ENCODE data around the gene CADM2.
"Not testable (repeated sequence)": the region's sequence is repeated elsewhere in the genome, so short reads cannot be mapped to it uniquely, and the experiment has no call there.

The CADM2 gene

DNA sequence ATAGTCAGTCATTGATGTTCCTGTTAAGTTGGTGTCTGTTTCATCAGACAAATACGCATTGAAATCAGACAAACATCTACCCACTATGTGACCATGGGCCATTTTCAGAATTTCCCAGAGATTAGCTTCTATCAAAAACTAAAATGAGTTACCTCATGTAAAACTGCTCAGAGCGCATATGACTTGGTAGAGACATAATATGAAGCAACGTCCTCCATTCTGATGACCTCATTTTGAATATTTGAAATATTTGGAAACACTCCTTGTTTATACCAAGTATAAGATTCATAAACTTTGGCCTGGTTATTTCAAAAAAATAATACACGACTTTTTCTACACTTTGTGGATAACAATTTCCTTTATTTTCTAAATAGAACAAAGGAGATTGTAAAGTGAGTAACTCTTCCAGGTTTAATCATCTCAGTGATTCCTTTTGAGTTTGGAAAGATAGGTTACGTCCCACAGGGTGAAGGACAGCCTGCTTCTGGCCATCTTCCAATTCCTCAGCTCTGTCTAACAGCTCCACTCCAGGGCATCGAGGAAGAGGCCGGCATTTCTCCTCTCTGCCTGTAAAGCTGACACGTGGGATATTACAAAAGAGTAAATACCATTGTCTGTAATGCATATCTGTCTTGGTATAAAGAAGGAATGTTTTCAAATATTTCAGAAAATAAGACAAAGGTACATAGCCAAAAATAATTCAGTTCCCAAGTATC is 122.6 kb downstream of the CADM2 start:
- DNase-seq: peak; percentile 3

DNA sequence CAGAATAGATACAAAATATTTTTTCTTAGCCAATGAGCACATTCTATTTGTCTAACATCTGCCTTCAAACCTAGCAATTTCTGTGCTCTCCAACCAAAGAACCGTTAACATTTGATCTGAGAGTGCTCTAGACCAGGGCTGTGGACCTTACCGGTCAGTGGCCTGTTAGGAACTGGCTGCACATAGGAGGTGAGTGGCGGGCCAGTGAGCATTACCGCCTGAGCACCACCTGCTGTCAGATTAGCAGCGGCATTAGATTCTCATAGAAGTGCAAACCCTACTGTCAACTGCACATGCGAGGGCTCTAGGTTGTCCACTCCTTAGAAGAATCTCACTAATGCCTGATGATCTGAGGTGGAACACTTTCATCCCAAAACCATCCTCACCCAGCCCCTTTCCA is 131.7 kb downstream of the CADM2 start:
- no peak for DNase-seq

DNA sequence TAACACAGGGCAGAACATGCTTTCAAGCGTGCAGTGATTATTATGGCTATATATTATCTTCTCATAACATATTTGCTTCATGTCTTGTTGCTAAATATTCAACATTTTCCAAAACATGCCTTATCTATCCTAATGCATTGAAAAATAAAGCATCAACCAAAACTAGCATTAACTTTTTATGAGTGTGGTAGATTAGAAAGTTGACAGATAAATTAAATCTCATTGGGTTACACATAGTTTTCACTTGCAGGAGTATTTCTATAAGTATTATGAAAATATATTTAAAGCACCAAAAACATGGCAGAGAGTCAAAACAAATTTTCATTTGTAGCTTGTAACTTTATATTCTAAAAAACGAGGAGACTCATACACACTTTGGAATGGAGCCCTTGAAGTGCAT is 141.5 kb downstream of the CADM2 start:
- no peak for DNase-seq

DNA sequence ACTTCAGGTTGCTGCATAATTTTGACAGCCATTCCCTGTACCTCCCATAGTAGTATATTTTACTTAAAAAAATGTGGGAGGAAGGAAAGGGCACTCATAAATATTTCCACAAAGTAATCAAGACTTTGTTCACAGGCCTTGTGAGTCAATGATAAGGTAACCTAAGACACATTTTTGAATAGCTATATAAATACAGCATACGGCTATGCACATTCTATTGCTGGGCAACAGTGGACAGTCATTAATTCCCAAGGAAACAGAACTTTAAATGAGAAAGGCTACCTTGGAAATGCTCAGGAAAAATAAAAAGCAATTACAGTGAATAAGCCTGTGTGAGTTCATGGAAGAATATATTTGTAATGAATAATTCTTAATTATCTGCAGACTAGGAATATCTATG is 144.0 kb downstream of the CADM2 start:
- no peak for DNase-seq

DNA sequence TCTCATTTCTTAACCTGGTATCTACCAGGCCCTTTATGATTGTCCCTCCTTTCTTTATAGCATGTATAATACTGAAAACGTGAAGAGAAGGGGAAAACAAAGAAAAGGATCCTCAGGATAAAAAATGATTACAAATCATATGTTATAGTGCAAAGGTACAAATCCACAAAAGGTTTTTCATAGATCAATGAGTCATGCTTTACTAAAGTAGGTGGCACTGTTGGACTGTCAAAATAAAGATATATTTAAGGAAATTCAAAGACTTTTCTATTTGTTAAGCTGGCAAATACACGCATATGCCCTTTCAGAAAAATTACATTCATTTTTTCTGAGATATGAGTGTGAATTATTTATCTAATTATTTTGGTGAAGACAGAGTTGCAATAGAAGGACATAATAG is 151.6 kb downstream of the CADM2 start:
- no peak for DNase-seq

DNA sequence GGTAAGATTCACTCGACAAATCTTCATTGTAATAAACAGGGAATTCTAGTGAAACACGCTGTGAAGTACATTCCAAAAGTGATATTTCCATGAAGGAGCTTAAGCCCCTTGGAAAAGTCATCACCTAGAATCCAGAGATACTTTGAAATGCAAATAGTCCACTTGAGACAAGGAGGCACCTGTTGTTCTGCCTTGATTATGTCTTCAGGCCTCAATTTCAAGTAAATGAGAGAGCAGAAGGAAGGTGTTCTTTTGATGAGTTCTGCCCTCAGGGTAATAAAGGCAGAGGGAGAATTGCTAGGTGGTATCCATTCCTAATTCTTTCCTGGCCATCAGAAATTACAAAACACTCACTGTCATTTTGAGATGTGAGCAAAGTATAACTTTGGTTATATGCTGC is 162.1 kb downstream of the CADM2 start:
- DNase-seq: no peak

DNA sequence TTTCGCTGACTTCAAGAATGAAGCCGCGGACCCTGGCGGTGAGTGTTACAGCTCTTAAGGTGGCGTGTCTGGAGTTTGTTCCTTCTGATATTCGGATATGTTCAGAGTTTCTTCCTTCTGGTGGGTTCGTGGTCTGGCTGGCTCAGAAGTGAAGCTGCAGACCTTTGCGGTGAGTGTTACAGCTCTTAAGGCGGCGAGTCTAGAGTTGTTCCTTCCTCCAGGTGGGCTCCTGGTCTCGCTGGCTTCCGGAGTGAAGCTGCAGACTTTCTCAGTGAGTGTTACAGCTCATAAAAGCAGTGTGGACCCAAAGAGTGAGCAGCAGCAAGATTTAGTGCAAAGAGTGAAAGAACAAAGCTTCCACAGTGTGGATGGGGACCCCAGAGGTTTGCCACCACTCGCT is 174.1 kb downstream of the CADM2 start:
- not testable (repeated sequence) for DNase-seq

DNA sequence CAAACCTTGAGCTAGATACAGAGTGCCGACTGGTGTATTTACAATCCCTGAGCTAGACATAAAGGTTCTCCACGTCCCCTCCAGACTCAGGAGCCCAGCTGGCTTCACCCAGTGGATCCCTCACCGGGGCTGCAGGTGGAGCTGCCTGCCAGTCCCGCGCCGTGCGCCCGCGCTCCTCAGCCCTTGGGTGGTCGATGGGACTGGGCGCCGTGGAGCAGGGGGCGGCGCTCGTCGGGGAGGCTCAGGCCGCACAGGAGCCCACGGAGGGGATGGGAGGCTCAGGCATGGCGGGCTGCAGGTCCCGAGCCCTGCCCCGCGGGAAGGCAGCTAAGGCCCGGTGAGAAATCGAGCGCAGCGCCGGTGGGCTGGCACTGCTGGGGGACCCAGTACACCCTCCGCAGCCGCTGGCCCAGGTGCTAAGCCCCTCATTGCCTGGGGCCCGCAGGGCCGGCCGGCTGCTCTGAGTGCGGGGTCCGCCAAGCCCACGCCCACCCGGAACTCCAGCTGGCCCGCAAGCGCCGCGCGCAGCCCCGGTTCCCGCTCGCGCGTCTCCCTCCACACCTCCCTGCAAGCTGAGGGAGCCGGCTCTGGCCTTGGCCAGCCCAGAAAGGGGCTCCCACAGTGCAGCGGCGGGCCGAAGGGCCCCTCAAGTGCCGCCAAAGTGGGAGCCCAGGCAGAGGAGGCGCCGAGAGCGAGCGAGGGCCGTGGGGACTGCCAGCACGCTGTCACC is 175.1 kb downstream of the CADM2 start:
- DNase-seq: not testable (repeated sequence)

DNA sequence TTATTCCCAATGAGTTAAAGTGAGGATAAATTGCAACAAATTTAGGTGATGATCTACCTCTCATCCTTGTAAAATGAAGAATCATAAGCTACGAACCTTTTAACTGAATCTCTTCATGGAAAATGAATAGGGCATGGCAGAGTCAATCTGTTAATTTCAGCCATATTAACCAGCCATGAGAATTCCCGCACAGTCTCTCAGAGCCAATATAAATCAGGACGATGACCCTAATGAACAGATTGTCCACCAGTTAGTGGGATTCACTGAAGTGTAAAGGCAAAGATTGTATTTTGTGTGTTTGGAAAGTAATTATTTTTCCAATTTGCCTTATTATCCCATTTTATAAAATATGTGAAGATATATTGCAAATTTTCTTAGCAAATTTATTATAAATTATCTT is 183.8 kb downstream of the CADM2 start:
- no peak for DNase-seq

DNA sequence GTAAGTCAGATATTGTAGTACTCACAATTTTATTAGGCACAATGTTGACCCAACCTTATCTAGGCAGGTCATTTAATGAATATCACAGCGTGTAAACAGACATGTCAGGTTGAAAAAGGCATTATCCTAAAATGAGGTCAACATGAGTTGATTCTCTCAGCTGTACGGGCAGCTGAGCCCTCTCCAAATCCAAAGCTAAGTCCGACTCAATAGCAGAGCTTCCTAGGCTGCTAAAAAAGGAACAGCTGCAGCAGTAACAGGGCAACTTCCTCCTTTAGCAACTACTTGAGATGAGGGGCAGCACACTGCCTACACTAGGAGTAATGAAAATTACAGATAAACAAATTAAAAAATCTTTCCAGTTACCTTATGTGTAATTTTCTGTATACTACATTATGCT is 189.2 kb downstream of the CADM2 start:
- no peak for DNase-seq

DNA sequence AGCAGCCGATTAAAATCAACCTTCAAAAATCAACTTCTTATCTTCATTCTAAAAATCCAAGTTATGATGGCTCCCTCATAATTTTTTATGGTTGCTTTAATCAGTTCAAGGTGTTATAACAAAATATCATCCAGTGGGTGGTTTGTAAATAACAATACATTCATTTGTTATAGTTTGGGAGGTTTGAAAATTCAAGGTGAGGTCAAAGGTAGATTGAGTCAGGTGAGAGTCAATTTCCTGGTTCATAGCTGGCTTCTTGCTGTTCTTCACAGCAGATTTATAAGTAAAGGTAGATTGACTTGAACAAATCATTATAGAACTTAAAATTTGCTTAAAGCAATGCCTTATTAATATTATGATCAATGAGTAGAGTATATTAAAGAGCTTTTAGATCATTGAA is 192.8 kb downstream of the CADM2 start:
- no peak for DNase-seq

DNA sequence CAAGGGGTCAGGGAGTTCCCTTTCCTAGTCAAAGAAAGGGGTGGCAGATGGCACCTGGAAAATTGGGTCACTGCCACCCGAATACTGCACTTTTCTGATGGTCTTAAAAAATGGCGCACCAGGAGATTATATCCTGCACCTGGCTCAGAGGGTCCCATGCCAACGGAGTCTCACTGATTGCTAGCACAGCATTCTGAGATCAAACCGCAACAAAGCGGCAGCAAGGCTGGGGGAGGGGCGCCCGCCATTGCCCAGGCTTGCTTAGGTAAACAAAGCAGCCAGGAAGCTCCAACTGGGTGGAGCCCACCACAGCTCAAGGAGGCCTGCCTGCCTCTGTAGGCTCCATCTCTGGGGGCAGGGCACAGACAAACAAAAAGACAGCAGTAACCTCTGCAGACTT is 194.5 kb downstream of the CADM2 start:
- not testable (repeated sequence) for DNase-seq

DNA sequence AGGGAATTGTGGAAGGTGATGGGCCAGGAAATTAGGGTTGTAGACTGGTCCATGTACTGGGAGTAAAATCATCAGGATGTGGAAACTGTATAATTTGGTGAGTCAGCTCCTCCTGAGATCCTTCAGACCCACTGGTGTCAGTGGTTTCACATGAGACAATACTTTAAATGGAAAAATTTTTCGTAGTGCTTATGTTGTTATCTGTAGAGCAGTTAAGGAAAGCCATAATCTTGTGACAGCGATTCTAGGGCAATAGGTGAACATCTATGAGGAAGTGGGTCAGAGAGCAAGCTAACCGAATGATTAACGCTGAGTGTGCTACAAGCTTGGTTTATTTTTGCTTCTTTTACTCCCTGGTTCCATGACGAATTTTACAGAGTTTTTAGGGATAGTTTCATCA is 200.6 kb downstream of the CADM2 start:
- no peak for DNase-seq

DNA sequence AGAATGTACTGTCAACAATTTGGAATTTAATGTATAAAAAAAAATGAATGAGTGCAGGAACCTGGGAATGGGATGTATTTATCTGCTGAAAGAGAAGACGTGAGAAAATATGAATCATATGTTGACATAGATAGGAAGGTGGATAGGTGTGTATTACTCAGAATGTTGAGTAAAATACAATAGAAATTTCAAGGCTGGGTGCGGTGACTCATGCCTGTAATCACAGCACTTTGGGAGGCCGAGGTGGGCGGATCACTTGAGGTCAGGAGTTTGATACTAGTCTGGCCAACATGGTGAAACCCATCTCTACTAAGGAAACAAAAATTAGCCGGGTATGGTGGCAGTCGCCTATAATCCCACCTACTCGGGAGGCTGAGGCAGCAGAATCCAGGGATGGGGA is 202.8 kb downstream of the CADM2 start:
- no peak for DNase-seq

DNA sequence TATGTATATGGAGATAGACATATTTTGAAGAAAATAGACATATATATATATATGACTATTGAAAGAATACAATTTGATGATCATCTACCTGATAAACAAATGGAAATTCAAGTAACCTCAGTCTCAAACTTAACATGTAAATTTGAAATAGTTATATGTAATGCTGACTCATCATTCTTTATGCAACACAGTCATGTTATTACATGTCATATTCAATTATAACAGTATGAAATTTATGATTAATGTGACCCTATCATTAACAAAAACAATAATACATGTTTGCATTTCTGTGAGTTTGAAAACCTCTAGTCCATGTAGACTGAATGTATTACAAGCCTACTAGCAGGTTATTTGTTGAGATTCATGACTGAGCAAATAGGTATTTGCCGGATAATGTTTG is 204.1 kb downstream of the CADM2 start:
- DNase-seq: no peak

DNA sequence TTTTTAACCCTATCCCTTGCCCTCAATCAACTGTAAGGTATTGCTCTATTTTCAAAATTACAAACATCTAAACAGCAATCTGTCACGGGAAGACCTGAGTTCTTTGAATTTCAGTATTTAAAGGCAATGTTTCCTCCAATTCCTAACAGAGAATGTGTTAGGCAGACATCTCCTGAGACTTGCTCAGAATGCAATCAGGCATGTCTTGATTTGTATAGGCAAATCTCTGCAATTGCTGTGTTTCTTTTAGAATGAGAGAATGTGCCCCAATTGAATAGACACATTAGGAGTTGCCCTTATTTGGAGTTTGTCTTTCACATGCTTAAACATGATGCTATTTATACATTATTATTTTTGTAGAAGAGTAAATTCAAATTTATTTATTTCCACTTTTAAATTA is 205.6 kb downstream of the CADM2 start:
- DNase-seq: no peak

DNA sequence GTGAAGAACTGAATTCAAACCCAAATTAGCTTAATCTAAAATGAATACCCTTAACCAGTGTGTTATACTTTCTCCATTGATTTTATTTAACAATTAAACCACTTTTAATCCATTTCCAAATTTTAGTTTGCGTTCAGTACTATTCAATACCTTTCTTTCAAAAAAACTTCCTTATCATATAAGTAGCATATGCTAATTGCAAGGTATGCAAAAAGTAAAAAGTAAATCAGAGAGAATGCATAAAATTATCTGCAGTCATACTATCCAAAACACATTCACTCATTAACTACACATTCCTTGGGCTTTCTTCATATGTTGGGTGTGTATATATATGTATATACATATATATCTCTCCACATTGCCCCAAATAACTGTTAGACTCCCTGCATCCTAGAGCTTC is 208.8 kb downstream of the CADM2 start:
- no peak for DNase-seq

DNA sequence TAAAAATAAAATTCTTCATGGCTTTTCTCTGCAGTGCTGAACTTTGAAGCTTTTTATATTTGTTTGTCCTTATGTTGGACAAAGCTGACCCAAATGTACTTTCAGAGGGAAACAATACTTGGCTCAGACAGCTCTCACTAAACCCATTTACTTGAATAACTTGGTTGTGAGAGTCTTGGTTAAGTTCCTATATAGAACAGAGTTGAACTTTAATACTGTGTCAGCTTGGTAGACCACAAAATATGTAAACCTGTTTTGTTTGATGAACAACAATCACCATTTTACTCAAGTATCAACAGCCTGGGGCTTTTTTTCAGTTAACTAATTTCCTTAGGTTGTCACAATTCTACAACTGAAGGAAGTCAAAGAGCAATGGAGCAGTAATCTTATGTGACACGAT is 211.9 kb downstream of the CADM2 start:
- no peak for DNase-seq

DNA sequence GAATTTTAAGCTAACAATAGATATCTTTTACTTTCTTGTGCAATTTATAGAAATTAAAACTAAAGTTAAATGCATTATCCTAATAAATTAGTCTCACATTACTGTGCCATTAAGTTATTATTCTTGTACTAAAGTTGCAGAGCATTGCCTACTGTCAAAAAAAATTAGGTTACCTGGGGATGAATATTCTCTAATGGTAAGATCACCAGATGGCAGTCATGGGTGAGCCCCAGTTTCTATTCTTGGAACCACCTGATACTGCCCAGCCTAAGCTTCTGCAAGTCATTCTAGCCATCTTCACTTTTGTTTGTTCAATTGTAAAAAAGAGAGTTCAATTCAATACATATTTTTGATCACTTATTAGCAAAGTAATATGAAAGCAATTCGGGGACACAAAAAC is 213.2 kb downstream of the CADM2 start:
- no peak for DNase-seq

DNA sequence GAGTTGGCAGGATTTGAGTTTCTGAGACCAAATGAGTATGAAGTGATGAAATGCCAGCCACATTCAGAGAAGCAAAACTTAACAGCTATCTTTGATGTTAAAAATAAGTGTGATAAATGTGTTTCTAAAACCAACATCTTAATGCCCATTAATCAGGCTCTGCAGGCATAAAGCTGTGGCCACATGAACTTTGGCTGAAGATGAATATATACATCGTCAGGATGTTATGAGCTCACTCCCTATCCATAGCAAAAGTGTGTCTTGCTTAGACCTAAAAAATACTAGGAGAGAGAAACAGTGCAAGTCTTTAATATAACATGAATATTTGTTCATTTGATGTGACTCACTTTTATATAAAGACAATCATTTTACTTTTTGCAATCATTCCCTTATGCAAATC is 218.0 kb downstream of the CADM2 start:
- no peak for DNase-seq

DNA sequence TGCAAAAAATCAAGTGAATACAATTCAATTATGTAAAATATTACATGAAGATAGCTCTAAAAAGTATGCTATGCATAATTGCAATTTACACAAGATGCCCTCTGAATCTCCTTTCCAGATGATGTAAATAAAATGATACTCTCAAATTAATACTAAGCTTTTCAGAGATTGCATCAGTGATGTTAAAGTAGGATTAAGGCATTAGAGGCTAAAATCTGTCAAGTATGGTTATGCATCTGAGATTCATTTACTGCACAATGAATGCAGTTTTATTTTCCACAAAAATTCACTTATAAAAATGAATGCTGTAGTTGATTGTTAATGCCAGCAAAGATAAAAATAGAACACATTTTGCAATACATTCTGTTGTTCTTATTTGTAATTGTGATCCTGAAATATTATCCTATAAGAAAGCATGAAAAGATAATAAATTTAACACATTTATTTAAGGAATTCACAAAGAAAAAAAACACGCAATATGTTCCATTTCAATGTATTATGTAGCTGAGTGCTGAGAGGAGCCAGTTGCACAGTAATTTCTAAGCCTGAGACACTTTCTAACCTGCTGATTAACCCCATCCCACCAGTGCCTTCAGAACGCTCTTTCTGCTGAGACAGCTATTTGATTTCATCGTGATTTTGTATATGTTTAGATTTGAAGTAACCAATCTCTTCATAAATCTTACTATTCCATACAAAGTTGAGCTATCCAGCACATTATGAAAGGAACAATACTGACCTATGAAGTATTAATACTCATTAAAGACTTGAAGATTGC is 224.4 kb downstream of the CADM2 start:
- no peak for DNase-seq

DNA sequence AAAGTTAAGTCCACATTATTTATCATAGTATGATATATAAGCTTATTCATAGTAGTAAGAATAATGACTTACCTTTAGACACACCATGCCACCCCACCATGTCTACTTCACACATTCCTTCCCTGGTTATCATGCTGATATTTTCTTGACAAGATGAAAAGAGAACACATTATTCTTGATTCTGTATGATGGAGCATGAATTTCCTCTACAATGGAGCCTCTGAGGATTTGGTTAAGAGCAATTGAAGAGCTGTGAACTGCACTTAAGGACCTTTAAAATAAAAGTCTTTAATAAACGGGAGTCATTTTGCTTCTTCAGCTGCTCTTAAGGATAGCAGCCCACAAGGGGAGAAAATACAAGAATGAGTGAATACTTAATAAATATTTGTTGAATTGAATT is 226.7 kb downstream of the CADM2 start:
- DNase-seq: no peak

DNA sequence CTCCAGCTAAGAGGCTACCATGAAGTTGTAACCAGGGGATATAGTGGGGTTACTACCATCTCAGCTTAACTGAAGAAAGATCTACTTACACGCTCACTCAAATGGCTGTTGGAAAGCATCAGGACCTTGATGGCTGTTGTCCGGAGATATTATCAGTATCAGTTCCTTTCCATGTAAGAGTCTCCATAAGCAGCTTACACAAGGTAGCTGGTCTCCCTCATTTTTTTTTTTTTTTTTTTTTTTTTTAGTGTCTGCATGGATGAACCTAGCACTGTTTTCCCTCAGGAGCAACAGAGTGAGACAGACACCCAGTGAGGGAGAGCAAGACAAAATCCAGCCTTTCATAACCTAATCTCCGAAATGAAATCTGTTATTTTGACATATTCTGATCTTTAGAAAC is 230.9 kb downstream of the CADM2 start:
- no peak for DNase-seq

DNA sequence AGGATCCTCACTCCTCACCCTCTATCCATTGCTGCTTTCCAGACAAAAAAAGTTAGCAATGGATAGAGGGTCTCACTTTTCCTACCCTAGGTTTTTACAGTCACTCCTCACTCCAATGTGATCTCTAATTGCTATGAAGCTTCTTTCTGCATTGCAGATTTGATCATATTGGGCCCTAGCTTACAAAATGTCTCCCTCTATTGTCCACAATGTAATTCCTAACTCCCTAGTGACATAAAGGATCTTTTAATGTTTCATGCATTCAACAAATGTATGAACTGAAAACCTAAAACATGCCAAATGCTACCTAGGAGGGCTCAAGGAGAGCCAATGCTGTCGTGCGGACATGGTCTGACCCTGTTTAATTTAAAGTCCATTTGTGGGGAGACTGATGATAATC is 234.8 kb downstream of the CADM2 start:
- DNase-seq: no peak
